ENCODE measurements around the gene FSIP1. TPM values are rescaled to one million over a fixed set of nuclear protein-coding genes. Genes with fewer than 3 reads are reported as not detected.

Gene FSIP1
- polyA plus RNA-seq, 3 donors, result 0.10 to 0.48 (median 0.21) TPM

GRCh38 chr15:39616731-39617455 is 165.7 kb downstream of the FSIP1 start:
- DNase-seq, result no peak
- no peaks in the 10 kb centered on the region for H3K36me3 Mint-ChIP-seq
- H3K36me3 ChIP-seq (replicated peaks in 1 of 2; ENCODE audit: control insufficient read depth in 1 of 2, insufficient read depth in 2 of 2, low read length in 2 of 2), result no peaks in the 10 kb centered on the region
- peaks cover 0 to 10% (median 2%) of the 10 kb centered on the region in 7 donors for H3K9me3 Mint-ChIP-seq
- H3K4me1 ChIP-seq (ENCODE audit: control insufficient read depth in 1 of 2, insufficient read depth in 2 of 2, low read length in 2 of 2), result no peaks in the 10 kb centered on the region
- H4K20me1 ChIP-seq (ENCODE audit: insufficient read depth, low read length), result no peaks in the 10 kb centered on the region
- no peak overlapping the region for H3K4me2 ChIP-seq (replicated peaks; ENCODE audit: extremely low read depth, low read length, poor library complexity, severe bottlenecking)
- whole genome bisulfite sequencing (ENCODE audit: insufficient coverage), result 85% methylated on average over 2 of the region's 6 CpGs
- H3K27ac ChIP-seq (ENCODE audit: low read depth in 1 of 2, low read length in 2 of 2), result no peak overlapping the region
- H3K4me3 ChIP-seq (replicated peaks in 1 of 3; ENCODE audit: low read depth in 2 of 3, low read length in 3 of 3), result no peak overlapping the region
- H3K9me3 ChIP-seq (replicated peaks in 1 of 2; ENCODE audit: control insufficient read depth in 1 of 2, insufficient read depth in 1 of 2, low read length in 2 of 2), result no peaks in the 10 kb centered on the region
- H3K9ac ChIP-seq (ENCODE audit: insufficient read depth, low read length, poor library complexity, severe bottlenecking), result no peak overlapping the region
- H3K4me1 Mint-ChIP-seq, result peaks cover 6% of the 10 kb centered on the region
- no peak overlapping the region for H3K4me3 Mint-ChIP-seq
- no peak for TF ChIP-seq CTCF (IDR thresholded peaks at IDR 0.05)
- no peak overlapping the region for H3K27ac Mint-ChIP-seq
- no peaks in the 10 kb centered on the region for H3K79me2 ChIP-seq (ENCODE audit: insufficient read depth, low read length)
- intact Hi-C loops (cut with micrococcal nuclease), result no loop called here
- no peaks in the 10 kb centered on the region for H3K27me3 ChIP-seq (ENCODE audit: control insufficient read depth in 2 of 2, insufficient read depth in 2 of 2, low read length in 2 of 2)
- H3K27me3 Mint-ChIP-seq (ENCODE audit: low read depth in 3 of 3), result peaks cover 0 to 2% (median 0%) of the 10 kb centered on the region in 3 donors
- no peak overlapping the region for H2AFZ ChIP-seq (ENCODE audit: insufficient read depth, low read depth, low read length, poor library complexity, severe bottlenecking)

GRCh38 chr15:39613861-39614260 is 168.8 kb downstream of the FSIP1 start:
- no peak overlapping the region for H2AFZ ChIP-seq (ENCODE audit: insufficient read depth, low read depth, low read length, poor library complexity, severe bottlenecking)
- no peak for DNase-seq
- H4K20me1 ChIP-seq (ENCODE audit: insufficient read depth, low read length), result no peaks in the 10 kb centered on the region
- peaks cover 15 to 16% of the 10 kb centered on the region in 2 donors for H3K9me3 ChIP-seq (replicated peaks in 1 of 2; ENCODE audit: control insufficient read depth in 1 of 2, insufficient read depth in 1 of 2, low read length in 2 of 2)
- no peak overlapping the region for H3K27ac Mint-ChIP-seq
- no CpG with 5 or more reads among the region's 2 CpGs for WGBS (ENCODE audit: insufficient coverage)
- H3K4me3 Mint-ChIP-seq, result no peak overlapping the region
- H3K36me3 Mint-ChIP-seq, result no peaks in the 10 kb centered on the region
- no peaks in the 10 kb centered on the region for H3K27me3 ChIP-seq (ENCODE audit: control insufficient read depth in 2 of 2, insufficient read depth in 2 of 2, low read length in 2 of 2)
- H3K27ac ChIP-seq (ENCODE audit: low read depth in 1 of 2, low read length in 2 of 2), result no peak overlapping the region
- H3K4me3 ChIP-seq (replicated peaks in 1 of 3; ENCODE audit: low read depth in 2 of 3, low read length in 3 of 3), result no peak overlapping the region
- H3K4me1 Mint-ChIP-seq, result peaks cover 6% of the 10 kb centered on the region
- H3K27me3 Mint-ChIP-seq (ENCODE audit: low read depth in 3 of 3), result peaks cover 0 to 2% (median 0%) of the 10 kb centered on the region in 3 donors
- H3K4me2 ChIP-seq (replicated peaks; ENCODE audit: extremely low read depth, low read length, poor library complexity, severe bottlenecking), result no peak overlapping the region
- TF ChIP-seq CTCF (IDR thresholded peaks at IDR 0.05), result no peak
- H3K9ac ChIP-seq (ENCODE audit: insufficient read depth, low read length, poor library complexity, severe bottlenecking), result no peak overlapping the region
- no peaks in the 10 kb centered on the region for H3K79me2 ChIP-seq (ENCODE audit: insufficient read depth, low read length)
- no peaks in the 10 kb centered on the region for H3K36me3 ChIP-seq (replicated peaks in 1 of 2; ENCODE audit: control insufficient read depth in 1 of 2, insufficient read depth in 2 of 2, low read length in 2 of 2)
- H3K9me3 Mint-ChIP-seq, result peaks cover 16 to 37% (median 22%) of the 10 kb centered on the region in 7 donors
- no peaks in the 10 kb centered on the region for H3K4me1 ChIP-seq (ENCODE audit: control insufficient read depth in 1 of 2, insufficient read depth in 2 of 2, low read length in 2 of 2)
- intact Hi-C loops (cut with micrococcal nuclease), result no loop called here

Data from CD14-positive monocyte (primary cell).